ENCODE measurements around the gene SERGEF. TPM values are rescaled to one million over a fixed set of nuclear protein-coding genes. Genes with fewer than 3 reads are reported as not detected.

The SERGEF gene
- total RNA-seq, 1 donor from 2014 or later = 24.0 TPM

DNA sequence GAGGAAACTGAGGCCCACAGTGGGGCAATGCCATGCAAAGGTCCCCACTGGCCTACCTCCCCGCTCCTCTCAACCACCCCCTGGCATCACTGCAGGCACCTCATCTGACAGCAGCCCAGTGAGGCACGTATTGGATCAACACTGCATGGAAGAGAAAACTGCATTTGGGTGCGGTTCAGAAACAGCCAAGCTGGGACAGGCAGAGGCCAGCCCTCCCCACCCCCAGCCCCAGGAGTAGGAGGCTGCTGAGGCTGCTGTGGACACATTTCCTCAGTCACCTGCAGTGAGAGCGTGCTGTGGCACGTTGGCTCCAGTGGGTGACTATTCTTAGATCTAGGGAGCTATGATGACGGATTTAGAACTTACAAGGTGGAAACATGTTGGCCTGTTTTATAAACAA, 214.6 kb downstream of the SERGEF start:
- Mint-ChIP-seq H3K4me1 (ENCODE audit: unreplicated experiment) (no peaks in the 10 kb centered on the region), H3K36me3 (ENCODE audit: unreplicated experiment) (no peaks in the 10 kb centered on the region), H3K27me3 (ENCODE audit: unreplicated experiment) (no peaks in the 10 kb centered on the region), H3K27ac (ENCODE audit: unreplicated experiment) (no peak overlapping the region), H3K9me3 (ENCODE audit: unreplicated experiment) (no peaks in the 10 kb centered on the region), H3K4me3 (ENCODE audit: unreplicated experiment) (no peak overlapping the region)
- no peak for DNase-seq (ENCODE audit: extremely low spot score, unreplicated experiment)
- TF ChIP-seq, protein P1, sequence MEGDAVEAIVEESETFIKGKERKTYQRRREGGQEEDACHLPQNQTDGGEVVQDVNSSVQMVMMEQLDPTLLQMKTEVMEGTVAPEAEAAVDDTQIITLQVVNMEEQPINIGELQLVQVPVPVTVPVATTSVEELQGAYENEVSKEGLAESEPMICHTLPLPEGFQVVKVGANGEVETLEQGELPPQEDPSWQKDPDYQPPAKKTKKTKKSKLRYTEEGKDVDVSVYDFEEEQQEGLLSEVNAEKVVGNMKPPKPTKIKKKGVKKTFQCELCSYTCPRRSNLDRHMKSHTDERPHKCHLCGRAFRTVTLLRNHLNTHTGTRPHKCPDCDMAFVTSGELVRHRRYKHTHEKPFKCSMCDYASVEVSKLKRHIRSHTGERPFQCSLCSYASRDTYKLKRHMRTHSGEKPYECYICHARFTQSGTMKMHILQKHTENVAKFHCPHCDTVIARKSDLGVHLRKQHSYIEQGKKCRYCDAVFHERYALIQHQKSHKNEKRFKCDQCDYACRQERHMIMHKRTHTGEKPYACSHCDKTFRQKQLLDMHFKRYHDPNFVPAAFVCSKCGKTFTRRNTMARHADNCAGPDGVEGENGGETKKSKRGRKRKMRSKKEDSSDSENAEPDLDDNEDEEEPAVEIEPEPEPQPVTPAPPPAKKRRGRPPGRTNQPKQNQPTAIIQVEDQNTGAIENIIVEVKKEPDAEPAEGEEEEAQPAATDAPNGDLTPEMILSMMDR (IDR thresholded peaks at IDR 0.05) = no peak

- TF ChIP-seq, protein P1 (IDR thresholded peaks at IDR 0.05) = no peak
- Mint-ChIP-seq H3K9me3 (ENCODE audit: unreplicated experiment) (no peaks in the 10 kb centered on the region), H3K4me1 (ENCODE audit: unreplicated experiment) (no peaks in the 10 kb centered on the region), H3K27ac (ENCODE audit: unreplicated experiment) (no peak overlapping the region), H3K36me3 (ENCODE audit: unreplicated experiment) (no peaks in the 10 kb centered on the region), H3K27me3 (ENCODE audit: unreplicated experiment) (no peaks in the 10 kb centered on the region), H3K4me3 (ENCODE audit: unreplicated experiment) (no peak overlapping the region)
- no peak for DNase-seq (ENCODE audit: extremely low spot score, unreplicated experiment)
These were observed 216.7 kb downstream of the SERGEF start for GRCh38 chr11:17796154-17796553.

DNA sequence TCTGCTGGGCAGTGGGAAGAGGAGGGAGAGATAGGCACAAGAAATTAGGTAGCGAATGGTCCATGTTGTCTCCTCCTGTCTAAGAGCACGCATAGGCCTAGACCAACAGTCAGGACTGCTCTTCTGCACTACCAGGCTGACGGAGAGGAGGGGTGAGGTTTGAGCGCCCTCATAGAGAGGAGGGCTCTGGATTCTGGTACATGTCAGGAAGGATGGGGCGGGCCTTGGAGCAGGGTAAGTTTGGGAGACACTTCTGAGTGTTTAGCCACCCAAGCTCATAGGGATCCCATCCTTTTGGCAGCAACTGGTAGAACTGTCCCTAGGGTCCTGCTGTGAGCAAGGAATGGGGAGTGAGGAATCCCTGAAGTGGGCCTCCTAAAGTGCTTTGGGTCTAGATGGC, 217.9 kb downstream of the SERGEF start:
- Mint-ChIP-seq H3K9me3 (ENCODE audit: unreplicated experiment) (no peaks in the 10 kb centered on the region), H3K27me3 (ENCODE audit: unreplicated experiment) (no peaks in the 10 kb centered on the region), H3K36me3 (ENCODE audit: unreplicated experiment) (no peaks in the 10 kb centered on the region), H3K27ac (ENCODE audit: unreplicated experiment) (no peak overlapping the region), H3K4me3 (ENCODE audit: unreplicated experiment) (no peak overlapping the region), H3K4me1 (ENCODE audit: unreplicated experiment) (peaks cover 4% of the 10 kb centered on the region)
- no peak for DNase-seq (ENCODE audit: extremely low spot score, unreplicated experiment)
- TF ChIP-seq, protein P1 (IDR thresholded peaks at IDR 0.05) = no peak

DNA sequence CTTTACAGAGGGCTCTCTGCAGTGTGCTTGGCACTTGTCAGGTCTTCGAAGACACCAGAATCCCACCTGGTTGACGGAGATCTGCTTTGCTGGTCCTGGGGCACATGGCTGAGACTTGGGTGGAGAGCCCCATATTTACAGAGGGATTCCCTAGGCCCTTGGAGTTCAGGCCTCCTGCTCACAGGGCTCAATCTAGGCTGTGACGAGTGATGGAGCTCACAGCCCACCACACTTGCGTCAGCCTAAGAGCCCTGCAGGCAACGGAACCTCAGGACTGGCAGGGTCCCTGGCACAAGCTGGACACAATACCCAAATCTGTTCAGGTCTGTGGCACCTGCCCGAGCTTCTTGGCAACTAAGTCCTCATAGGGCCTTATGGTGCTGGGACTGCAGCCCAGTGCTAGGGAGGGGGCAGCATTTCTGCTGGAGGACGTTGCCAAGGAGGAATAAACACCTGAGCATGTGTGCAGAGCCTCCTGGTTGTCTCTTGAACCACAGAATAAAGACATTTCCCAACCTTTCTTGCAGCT, 219.1 kb downstream of the SERGEF start:
- Mint-ChIP-seq H3K27me3 (ENCODE audit: unreplicated experiment) (no peaks in the 10 kb centered on the region), H3K4me3 (ENCODE audit: unreplicated experiment) (no peak overlapping the region), H3K36me3 (ENCODE audit: unreplicated experiment) (no peaks in the 10 kb centered on the region), H3K27ac (ENCODE audit: unreplicated experiment) (no peak overlapping the region), H3K9me3 (ENCODE audit: unreplicated experiment) (no peaks in the 10 kb centered on the region), H3K4me1 (ENCODE audit: unreplicated experiment) (peaks cover 4% of the 10 kb centered on the region)
- TF ChIP-seq, protein P1 (IDR thresholded peaks at IDR 0.05) = no peak
- no peak for DNase-seq (ENCODE audit: extremely low spot score, unreplicated experiment)

- TF ChIP-seq, protein P1 (IDR thresholded peaks at IDR 0.05) = no peak
- Mint-ChIP-seq H3K27ac (ENCODE audit: unreplicated experiment) (no peak overlapping the region), H3K27me3 (ENCODE audit: unreplicated experiment) (no peaks in the 10 kb centered on the region), H3K9me3 (ENCODE audit: unreplicated experiment) (no peaks in the 10 kb centered on the region), H3K4me3 (ENCODE audit: unreplicated experiment) (no peak overlapping the region), H3K36me3 (ENCODE audit: unreplicated experiment) (no peaks in the 10 kb centered on the region), H3K4me1 (ENCODE audit: unreplicated experiment) (peaks cover 8% of the 10 kb centered on the region)
- no peak for DNase-seq (ENCODE audit: extremely low spot score, unreplicated experiment)
These were observed 220.7 kb downstream of the SERGEF start for GRCh38 chr11:17792161-17792560.

Data from osteocyte (in vitro differentiated cells).